NCI-H1436 treated with DMSO at 0.1 percent for 48 hours (cell line): ENCODE data around the gene ETS1.

Source experiments
- DNase-seq: peaks from one replicate; lab custom pipeline; 2025; lab: John Stamatoyannopoulos, UW

ETS1 gene

GRCh38 chr11:128501632-128502549, 85.5 kb downstream of the ETS1 start:
- no peak for DNase-seq

- DNase-seq, result no peak
Observed at GRCh38 chr11:128501008-128501407, 86.3 kb downstream of the ETS1 start.

- DNase-seq, result no peak
Observed at GRCh38 chr11:128500493-128500892, 86.9 kb downstream of the ETS1 start.

- no peak for DNase-seq
Observed at GRCh38 chr11:128499613-128500253, 87.6 kb downstream of the ETS1 start.

GRCh38 chr11:128498721-128499245, 88.6 kb downstream of the ETS1 start:
- no peak for DNase-seq

GRCh38 chr11:128497776-128498095, 89.6 kb downstream of the ETS1 start:
- DNase-seq, result no peak

- no peak for DNase-seq
Observed at GRCh38 chr11:128497061-128497775, 90.1 kb downstream of the ETS1 start.

- no peak for DNase-seq
Observed at GRCh38 chr11:128496692-128497060, 90.7 kb downstream of the ETS1 start.

- DNase-seq, result no peak
Observed at GRCh38 chr11:128496249-128496648, 91.1 kb downstream of the ETS1 start.

GRCh38 chr11:128494418-128495332, 92.7 kb downstream of the ETS1 start:
- DNase-seq, result no peak

- no peak for DNase-seq
Observed at GRCh38 chr11:128493570-128493965, 93.8 kb downstream of the ETS1 start.

GRCh38 chr11:128492903-128493569, 94.3 kb downstream of the ETS1 start:
- no peak for DNase-seq

- no peak for DNase-seq
Observed at GRCh38 chr11:128492461-128492860, 94.9 kb downstream of the ETS1 start.

GRCh38 chr11:128491195-128491936, 96.0 kb downstream of the ETS1 start:
- DNase-seq, result no peak

GRCh38 chr11:128490092-128490491, 97.3 kb downstream of the ETS1 start:
- no peak for DNase-seq

GRCh38 chr11:128488471-128488870, 98.9 kb downstream of the ETS1 start:
- no peak for DNase-seq

- DNase-seq, result no peak
Observed at GRCh38 chr11:128487978-128488377, 99.4 kb downstream of the ETS1 start.

- no peak for DNase-seq
Observed at GRCh38 chr11:128484172-128484571, 103.2 kb downstream of the ETS1 start.

- DNase-seq, result no peak
Observed at GRCh38 chr11:128483211-128483788, 104.1 kb downstream of the ETS1 start.
